ENCODE data around the gene NABP2.

DNA sequence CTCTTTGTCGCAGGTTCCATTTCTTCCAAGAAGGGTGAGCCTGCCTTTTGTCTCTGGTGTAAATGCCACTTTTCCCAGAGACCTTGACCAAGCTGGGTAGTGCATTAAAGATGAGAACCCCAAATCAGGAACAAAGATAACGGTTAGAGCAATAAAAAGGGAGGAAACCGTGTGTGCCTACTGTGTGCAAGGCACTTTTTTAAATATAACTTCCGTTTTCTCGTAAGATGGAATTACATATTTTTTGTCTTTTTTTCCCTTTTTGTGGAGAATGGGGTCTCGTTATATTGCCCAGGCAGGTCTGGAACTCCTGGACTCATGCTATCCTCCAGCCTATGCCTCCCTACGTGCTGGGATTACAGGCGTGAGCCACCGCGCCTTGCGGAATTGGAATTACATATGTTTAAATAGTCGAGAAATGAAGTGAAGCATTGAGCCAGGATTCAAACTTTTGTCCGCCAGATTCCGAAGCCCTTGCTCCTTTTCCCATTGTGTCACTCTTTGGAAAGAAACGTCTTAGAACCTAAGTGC lies 506 bp upstream of the NABP2 start:
- TF ChIP-seq, protein P1, sequence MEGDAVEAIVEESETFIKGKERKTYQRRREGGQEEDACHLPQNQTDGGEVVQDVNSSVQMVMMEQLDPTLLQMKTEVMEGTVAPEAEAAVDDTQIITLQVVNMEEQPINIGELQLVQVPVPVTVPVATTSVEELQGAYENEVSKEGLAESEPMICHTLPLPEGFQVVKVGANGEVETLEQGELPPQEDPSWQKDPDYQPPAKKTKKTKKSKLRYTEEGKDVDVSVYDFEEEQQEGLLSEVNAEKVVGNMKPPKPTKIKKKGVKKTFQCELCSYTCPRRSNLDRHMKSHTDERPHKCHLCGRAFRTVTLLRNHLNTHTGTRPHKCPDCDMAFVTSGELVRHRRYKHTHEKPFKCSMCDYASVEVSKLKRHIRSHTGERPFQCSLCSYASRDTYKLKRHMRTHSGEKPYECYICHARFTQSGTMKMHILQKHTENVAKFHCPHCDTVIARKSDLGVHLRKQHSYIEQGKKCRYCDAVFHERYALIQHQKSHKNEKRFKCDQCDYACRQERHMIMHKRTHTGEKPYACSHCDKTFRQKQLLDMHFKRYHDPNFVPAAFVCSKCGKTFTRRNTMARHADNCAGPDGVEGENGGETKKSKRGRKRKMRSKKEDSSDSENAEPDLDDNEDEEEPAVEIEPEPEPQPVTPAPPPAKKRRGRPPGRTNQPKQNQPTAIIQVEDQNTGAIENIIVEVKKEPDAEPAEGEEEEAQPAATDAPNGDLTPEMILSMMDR (optimal IDR thresholded peaks at IDR 0.05 in 1 of 3, IDR thresholded peaks at IDR 0.05 in 1 of 3, conservative IDR thresholded peaks at IDR 0.05 in 1 of 3; ENCODE audit: extremely low read depth in 1 of 3, insufficient read depth in 2 of 3, low read length in 3 of 3): no peak
- TF ChIP-seq EZH2 (IDR thresholded peaks at IDR 0.05; ENCODE audit: low read length): no peak

All from keratinocyte (primary cell).